Uterus (tissue), 2 donors: ENCODE measurements around the gene MYOT.

Experiments used
- CTCF ChIP-seq, 4 experiments: fragments of 200-600 bp in 2 of 4; fragments of 450-650 bp in 2 of 4; sonication (generic) in 2 of 4; IDR thresholded peaks; one replicate each; pipeline ENCODE4 v1.5.1; 2016 to 2019; ENCODE audit warnings: antibody characterized with exemption in 4 of 4, mild to moderate bottlenecking in 2 of 4, moderate library complexity in 1 of 4
- POLR2A ChIP-seq, 2 donors: fragments of 450-650 bp; IDR thresholded peaks; one replicate each; pipeline ENCODE4 v1.6.1; 2016; ENCODE audit warnings: antibody characterized with exemption in 2 of 2, mild to moderate bottlenecking in 1 of 2, moderate library complexity in 1 of 2

DNA sequence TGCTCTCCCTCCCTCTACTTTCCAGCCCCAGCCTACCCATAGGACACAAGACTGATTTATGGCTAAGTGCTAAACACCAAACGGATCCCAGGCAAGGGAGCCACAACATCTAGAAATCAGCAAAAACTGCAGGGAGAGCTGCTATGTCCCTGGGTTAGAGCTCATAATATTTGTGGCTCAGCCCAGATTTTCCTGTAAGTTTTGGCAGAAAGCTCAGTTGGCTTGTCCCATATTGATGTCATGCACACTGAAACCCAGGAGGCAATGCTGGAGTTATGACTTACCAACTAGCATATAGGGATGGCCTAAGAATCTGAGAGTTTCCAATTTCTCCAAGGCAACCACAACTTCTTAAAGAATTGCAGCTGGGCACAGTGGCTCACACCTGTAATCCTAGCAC is 44.7 kb upstream of the MYOT start:
- TF ChIP-seq CTCF (IDR thresholded peaks at IDR 0.05) (no peak), POLR2A (IDR thresholded peaks at IDR 0.05) (no peak)
